Panc1 (cell line): ENCODE data around the gene MC5R. TPM values are rescaled to one million over a fixed set of nuclear protein-coding genes. Genes with fewer than 3 reads are reported as not detected.

ENCODE experiments used
- ATAC-seq: fragments of 200-7000 bp; cut with Tn5 transposase; 2 replicates; pipeline ENCODE4 v1.9.1; 2020; ENCODE audit warnings: mild to moderate bottlenecking, moderate library complexity
- BruUV-seq: library from RNA; stranded (reverse); fragments of 400-500 nt; replicated peaks from 2 replicates; lab custom pipeline; 2021; lab: Mats Ljungman, UMichigan
- CTCF ChIA-PET: fragments of 300-600 bp; sonication (Branson Sonifier 250); formaldehyde crosslinking; loops from one replicate; lab custom pipeline; 2022; ENCODE audit warnings: antibody characterized with exemption; lab: Charles Lee
- POLR2A ChIA-PET: fragments of 300-600 bp; sonication (Branson Sonifier 250); formaldehyde crosslinking; loops from one replicate; lab custom pipeline; 2022; ENCODE audit warnings: antibody characterized with exemption; lab: Charles Lee
- DNase-seq: peaks from one replicate; pipeline ENCODE4 v3.0.0-alpha.2; 2010; ENCODE audit warnings: low read depth, low spot score
- H3K27ac ChIP-seq: 2 replicates; pipeline ENCODE4 v1.5.1; 2011; ENCODE audit warnings: mild to moderate bottlenecking, low read length, inconsistent platforms
- H3K27me3 ChIP-seq: fragments of 200-500 bp; sonication (Bioruptor generic); 2 replicates; pipeline ENCODE4 v1.6.0; 2014; ENCODE audit warnings: low read length, inconsistent platforms; ENCODE audit not compliant: control insufficient read depth, insufficient read depth
- H3K36me3 ChIP-seq: fragments of 200-500 bp; sonication (Bioruptor generic); 2 replicates; pipeline ENCODE4 v1.5.1; 2014; ENCODE audit warnings: inconsistent platforms, mild to moderate bottlenecking, low read length, moderate library complexity; ENCODE audit not compliant: control insufficient read depth, insufficient read depth
- H3K4me1 ChIP-seq: 2 replicates; pipeline ENCODE4 v1.5.1; 2011; ENCODE audit warnings: inconsistent platforms, mild to moderate bottlenecking, low read length, moderate library complexity; ENCODE audit not compliant: control insufficient read depth, insufficient read depth
- H3K4me3 ChIP-seq, 2 experiments: 2 replicates each; pipeline ENCODE4 v1.5.1; 2011 to 2012; ENCODE audit warnings: low read depth in 2 of 2, low read length in 2 of 2, mild to moderate bottlenecking in 2 of 2, inconsistent platforms in 1 of 2, moderate library complexity in 1 of 2
- H3K9me3 ChIP-seq: fragments of 200-500 bp; sonication (Bioruptor generic); 2 replicates; pipeline ENCODE4 v1.5.1; 2014; ENCODE audit warnings: low read depth, mild to moderate bottlenecking, inconsistent platforms, low read length, moderate library complexity; ENCODE audit not compliant: control insufficient read depth, insufficient read depth
- CTCF ChIP-seq: fragments of 450-650 bp; IDR thresholded peaks from 2 replicates; pipeline ENCODE4 v1.5.1; 2017; ENCODE audit warnings: mild to moderate bottlenecking
- POLR2AphosphoS5 ChIP-seq: IDR thresholded peaks from 2 replicates; pipeline ENCODE4 v1.6.1; 2012; ENCODE audit warnings: mild to moderate bottlenecking, low read depth, low read length, moderate library complexity
- REST ChIP-seq, 2 experiments: IDR thresholded peaks; 2 replicates each; pipeline ENCODE4 v1.6.1; 2011 to 2012; ENCODE audit warnings: low read depth in 2 of 2, control low read depth in 1 of 2, low read length in 1 of 2, mild to moderate bottlenecking in 1 of 2, moderate library complexity in 1 of 2; ENCODE audit not compliant: insufficient read depth in 1 of 2
- SIN3A ChIP-seq: IDR thresholded peaks from 2 replicates; pipeline ENCODE4 v1.6.1; 2012; ENCODE audit warnings: low read depth, mild to moderate bottlenecking, low read length, moderate library complexity, borderline replicate concordance; ENCODE audit not compliant: insufficient read depth
- TCF7L2 ChIP-seq: IDR thresholded peaks from 2 replicates; pipeline ENCODE4 v1.6.1; 2011; ENCODE audit warnings: mild to moderate bottlenecking, low read depth, low read length, inconsistent platforms
- in situ Hi-C: cut with HindIII; loops from 2 replicates; pipeline ENCODE4 v1.10.0; 2016; ENCODE audit warnings: low sequenced_read_pairs, low pct_unique_long_range_greater_than_20kb
- intact Hi-C: fragments of 100-400 bp; cut with micrococcal nuclease; formaldehyde crosslinking; loops from one replicate; pipeline ENCODE4 v1.10.0; 2022; ENCODE audit not compliant: unreplicated experiment
- total RNA-seq: library from RNA; stranded (reverse); gene quantifications from one replicate; pipeline ENCODE4 v1.2.1, GENCODE V29; 2021; ENCODE audit not compliant: unreplicated experiment

The MC5R gene
- total RNA-seq, 1 experiment from 2014 or later = not detected

- ChIA-PET CTCF (no interaction called here), POLR2A (no interaction called here)
- in situ Hi-C loops = no loop called here
- Histone ChIP-seq H3K4me3 (no peak overlapping the region), H3K36me3 (no peaks in the 10 kb centered on the region), H3K27ac (no peak overlapping the region), H3K4me1 (no peaks in the 10 kb centered on the region), H3K9me3 (no peaks in the 10 kb centered on the region), H3K27me3 (no peaks in the 10 kb centered on the region; the same call in none of the 2 replicates)
- TF ChIP-seq REST (IDR thresholded peaks at IDR 0.05; ENCODE audit: insufficient read depth in 1 of 2, low read depth in 2 of 2, low read length in 1 of 2) (no peak), SIN3A (no peak), TCF7L2 (no peak), CTCF (no peak), POLR2AphosphoS5 (no peak)
- DNase-seq (no peak), ATAC-seq (no peak)
- intact Hi-C loops = loop anchor here (5.0 kb wide), 1 partner anchor 52 kb away; no protein-coding TSS in a partner anchor
- no TSS peak for BruUV-seq
Observed at GRCh38 chr18:13809531-13810255, 14.3 kb upstream of the MC5R start.

- CTCF ChIA-PET = no interaction called here
- BruUV-seq = no TSS peak
- no peak overlapping the region for H3K4me3 ChIP-seq
Observed at GRCh38 chr18:13810950-13811485, 12.9 kb upstream of the MC5R start.

More at GRCh38 chr18:13810950-13811485, 12.9 kb upstream of the MC5R start:
- Histone ChIP-seq H3K4me1 (no peaks in the 10 kb centered on the region), H3K36me3 (no peaks in the 10 kb centered on the region), H3K27ac (no peak overlapping the region), H3K27me3 (no peaks in the 10 kb centered on the region; the same call in none of the 2 replicates), H3K9me3 (no peaks in the 10 kb centered on the region)
- in situ Hi-C loops = no loop called here
- TF ChIP-seq CTCF = no peak
- TF ChIP-seq SIN3A = no peak
- no peak for TF ChIP-seq REST (IDR thresholded peaks at IDR 0.05; ENCODE audit: insufficient read depth in 1 of 2, low read depth in 2 of 2, low read length in 1 of 2)
- no peak for TF ChIP-seq POLR2AphosphoS5
- TF ChIP-seq TCF7L2 = no peak
- DNase-seq (no peak), ATAC-seq (no peak)
- POLR2A ChIA-PET = interaction anchor here (0.6 kb wide), 1 partner anchor 21 kb away, joined by 5 read pairs; no protein-coding TSS in a partner anchor
- intact Hi-C loops = no loop called here
